Prostate gland (tissue), 2 donors: ENCODE results near the gene AKT1. TPM values are rescaled to one million over a fixed set of nuclear protein-coding genes. Genes with fewer than 3 reads are reported as not detected.
"Not testable (repeated sequence)": the region's sequence is repeated elsewhere in the genome, so short reads cannot be mapped to it uniquely, and the experiment has no call there.

Experiments
- DNase-seq: peaks from one replicate; pipeline ENCODE4 v3.0.0-alpha.2; 2019; ENCODE audit warnings: low spot score
- H3K27ac ChIP-seq, 2 donors: fragments of 200-600 bp; sonication (generic); 2 replicates each; pipeline ENCODE4 v1.5.1; 2017 to 2019
- H3K27me3 ChIP-seq: fragments of 200-600 bp; sonication (generic); replicated peaks from 2 replicates; pipeline ENCODE4 v1.5.1; 2019; ENCODE audit not compliant: insufficient read depth
- H3K36me3 ChIP-seq, 2 donors: fragments of 200-600 bp; sonication (generic); 1 replicate in 1 of 2; 2 replicates in 1 of 2; pipeline versions ENCODE4 v1.5.1 to v1.8.1; 2017 to 2019
- H3K4me1 ChIP-seq: fragments of 200-600 bp; sonication (generic); replicated peaks from 2 replicates; pipeline ENCODE4 v1.5.1; 2019
- H3K4me3 ChIP-seq, 2 donors: fragments of 200-600 bp; sonication (generic); 2 replicates each; pipeline ENCODE4 v1.5.1; 2017 to 2019
- H3K9me3 ChIP-seq: fragments of 200-600 bp; sonication (generic); 2 replicates; pipeline ENCODE4 v1.5.1; 2017
- CTCF ChIP-seq, 4 experiments: fragments of 200-600 bp in 2 of 4; fragments of 450-650 bp in 2 of 4; sonication (generic) in 2 of 4; IDR thresholded peaks; 1 replicate in 3 of 4; 2 replicates in 1 of 4; pipeline ENCODE4 v1.5.1; 2016 to 2019; ENCODE audit warnings: antibody characterized with exemption in 4 of 4, mild to moderate bottlenecking in 2 of 4, moderate library complexity in 2 of 4
- POLR2A ChIP-seq: fragments of 450-650 bp; IDR thresholded peaks from one replicate; pipeline ENCODE4 v1.6.1; 2016; ENCODE audit warnings: antibody characterized with exemption, mild to moderate bottlenecking
- POLR2AphosphoS5 ChIP-seq: sonication (generic); formaldehyde crosslinking; IDR thresholded peaks from one replicate; pipeline ENCODE4 v1.6.1; 2017; ENCODE audit warnings: antibody characterized with exemption
- WGBS: methylation state at CpG from one replicate; pipeline ENCODE4 v1.1.5; 2018; 5-methylcytosine and 5-hydroxymethylcytosine counted together
- intact Hi-C: fragments of 100-400 bp; cut with DNase I; formaldehyde crosslinking; loops from one replicate; pipeline ENCODE4 v1.14.2; 2022
- total RNA-seq, 2 donors: library from RNA; depleted of rRNA; stranded (reverse); fragments of >200 nt; gene quantifications; one replicate each; pipeline ENCODE4 v1.1.0, GENCODE V29; 2016

The AKT1 gene
- total RNA-seq, 2 donors from 2014 or later, result 154 to 200 TPM

- whole genome bisulfite sequencing, result 78% methylated on average over 7 of the region's 13 CpGs
- Histone ChIP-seq H3K4me3 (no peak overlapping the region), H3K36me3 (no peaks in the 10 kb centered on the region), H3K27me3 (no peaks in the 10 kb centered on the region), H3K9me3 (no peaks in the 10 kb centered on the region), H3K4me1 (peaks cover 6% of the 10 kb centered on the region), H3K27ac (no peak overlapping the region)
- no peak for DNase-seq
- intact Hi-C loops, result no loop called here
- TF ChIP-seq CTCF (IDR thresholded peaks at IDR 0.05), result no peak
- TF ChIP-seq POLR2AphosphoS5, result no peak
- TF ChIP-seq POLR2A, result no peak
Observed at GRCh38 chr14:104843006-104843405, 47.5 kb upstream of the AKT1 start.

- WGBS, result 88% methylated on average over 1 of the region's 1 CpG
- Histone ChIP-seq H3K27ac (no peak overlapping the region), H3K27me3 (no peaks in the 10 kb centered on the region), H3K4me1 (peaks cover 6% of the 10 kb centered on the region), H3K4me3 (no peak overlapping the region), H3K36me3 (no peaks in the 10 kb centered on the region), H3K9me3 (no peaks in the 10 kb centered on the region)
- TF ChIP-seq POLR2AphosphoS5, result no peak
- DNase-seq, result no peak
- intact Hi-C loops, result no loop called here
Observed at GRCh38 chr14:104841730-104842129, 46.2 kb upstream of the AKT1 start.

- H3K9me3 ChIP-seq, H3K4me1 ChIP-seq, H3K27ac ChIP-seq, H3K4me3 ChIP-seq, H3K27me3 ChIP-seq, DNase-seq, intact Hi-C loops, H3K36me3 ChIP-seq: not testable (repeated sequence)
- WGBS, result 91% methylated on average over 38 of the region's 41 CpGs
Observed at GRCh38 chr14:104836171-104836935, 40.8 kb upstream of the AKT1 start.

GRCh38 chr14:104830781-104831180 is 35.2 kb upstream of the AKT1 start:
- Histone ChIP-seq H3K36me3 (no peaks in the 10 kb centered on the region), H3K4me3 (no peak overlapping the region), H3K27ac (no peak overlapping the region), H3K27me3 (no peaks in the 10 kb centered on the region), H3K9me3 (no peaks in the 10 kb centered on the region), H3K4me1 (no peaks in the 10 kb centered on the region)
- 70% methylated on average over 9 of the region's 9 CpGs for WGBS
- TF ChIP-seq CTCF (IDR thresholded peaks at IDR 0.05), result no peak
- DNase-seq, result no peak
- intact Hi-C loops, result no loop called here

GRCh38 chr14:104827177-104828055 is 31.9 kb upstream of the AKT1 start:
- DNase-seq, result peak; percentile 17
- TF ChIP-seq POLR2A, result no peak
- TF ChIP-seq CTCF (IDR thresholded peaks at IDR 0.05), result peak in 2 of 4 experiments; percentile 28 to 54
- peak overlapping the region; percentile 27 to 33 for H3K27ac ChIP-seq
- no peaks in the 10 kb centered on the region for H3K4me1 ChIP-seq
- WGBS, result 6% methylated on average over 39 of the region's 39 CpGs
- H3K4me3 ChIP-seq, result peak overlapping the region; percentile 46 to 49
- intact Hi-C loops, result loop anchor here (2.0 kb wide), 1 partner anchor 59 kb away; no protein-coding TSS in a partner anchor
- H3K9me3 ChIP-seq, result no peaks in the 10 kb centered on the region
- H3K36me3 ChIP-seq, result no peaks in the 10 kb centered on the region
- H3K27me3 ChIP-seq, result no peaks in the 10 kb centered on the region
